Osteocyte (in vitro differentiated cells): Measurements from ENCODE around the gene PTPN3. TPM values are rescaled to one million over a fixed set of nuclear protein-coding genes. Genes with fewer than 3 reads are reported as not detected.

Experiments
- DNase-seq: peaks from one replicate; pipeline ENCODE4 v3.0.0; 2021; ENCODE audit warnings: mixed read lengths; ENCODE audit not compliant: unreplicated experiment; ENCODE audit errors: extremely low spot score
- H3K27ac Mint-ChIP-seq: one replicate; pipeline ENCODE4 v1.8.0; 2021; ENCODE audit warnings: mild to moderate bottlenecking, mixed read lengths; ENCODE audit not compliant: unreplicated experiment
- H3K27me3 Mint-ChIP-seq: one replicate; pipeline ENCODE4 v1.8.0; 2021; ENCODE audit warnings: mixed read lengths; ENCODE audit not compliant: unreplicated experiment
- H3K36me3 Mint-ChIP-seq: one replicate; pipeline ENCODE4 v1.8.0; 2021; ENCODE audit warnings: mixed read lengths; ENCODE audit not compliant: unreplicated experiment
- H3K4me1 Mint-ChIP-seq: one replicate; pipeline ENCODE4 v1.8.0; 2021; ENCODE audit warnings: mixed read lengths; ENCODE audit not compliant: unreplicated experiment
- H3K4me3 Mint-ChIP-seq: one replicate; pipeline ENCODE4 v1.8.0; 2021; ENCODE audit warnings: mild to moderate bottlenecking, moderate library complexity, mixed read lengths; ENCODE audit not compliant: unreplicated experiment
- H3K9me3 Mint-ChIP-seq: one replicate; pipeline ENCODE4 v1.8.0; 2021; ENCODE audit warnings: mixed read lengths; ENCODE audit not compliant: unreplicated experiment
- total RNA-seq: library from RNA; stranded (reverse); gene quantifications from 2 replicates; pipeline ENCODE4 v1.2.1, GENCODE V29; 2021
- TF ChIP-seq, protein P1 (sequence below): fragments of 200-600 bp; sonication (generic); IDR thresholded peaks from 2 replicates; pipeline ENCODE4 v1.5.0; 2021; ENCODE audit warnings: antibody characterized with exemption, mild to moderate bottlenecking, moderate library complexity

PTPN3 gene
- total RNA-seq, 1 donor from 2014 or later: 4.7 TPM

DNA sequence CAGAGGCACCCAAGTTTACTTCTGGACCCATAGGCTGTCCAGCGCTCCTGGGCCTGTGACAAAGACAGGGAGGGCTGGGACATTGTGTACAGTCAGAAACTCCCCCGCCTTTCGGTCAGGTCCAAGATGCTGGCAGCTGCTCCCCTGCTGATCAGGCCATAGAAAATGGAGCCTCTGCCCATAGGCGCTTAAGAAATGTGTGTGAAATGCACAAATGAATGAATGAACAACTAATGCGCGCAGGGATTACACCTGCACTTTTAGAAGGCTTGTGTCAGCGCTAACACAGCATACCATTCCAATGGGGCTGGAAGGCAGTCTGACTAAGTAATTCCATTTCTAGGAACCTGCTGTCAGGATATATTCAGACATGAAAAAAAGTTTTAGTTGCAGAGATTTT lies 16.3 kb downstream of the PTPN3 start:
- Mint-ChIP-seq H3K36me3 (peaks cover 5% of the 10 kb centered on the region), H3K9me3 (no peaks in the 10 kb centered on the region)
- no peak for DNase-seq

DNA sequence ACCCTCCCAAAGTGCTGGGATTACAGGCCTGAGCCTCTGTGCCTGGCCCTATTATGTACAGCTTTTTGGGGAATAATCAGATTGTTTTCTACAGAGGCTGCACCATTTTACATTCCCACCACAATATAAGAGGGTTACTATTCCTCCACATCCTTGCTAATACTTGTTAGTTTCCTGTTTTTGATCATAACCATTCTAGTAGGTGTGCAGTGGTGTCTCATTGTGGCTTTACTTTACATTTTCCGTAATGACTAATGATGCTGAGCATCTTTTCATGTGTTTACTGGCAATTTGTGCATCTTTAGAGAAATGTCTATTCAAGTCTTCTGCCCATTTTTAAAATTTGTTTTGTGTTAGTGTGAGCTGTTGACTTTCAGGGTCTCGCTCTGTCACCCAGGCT lies 18.3 kb downstream of the PTPN3 start:
- TF ChIP-seq, protein P1, sequence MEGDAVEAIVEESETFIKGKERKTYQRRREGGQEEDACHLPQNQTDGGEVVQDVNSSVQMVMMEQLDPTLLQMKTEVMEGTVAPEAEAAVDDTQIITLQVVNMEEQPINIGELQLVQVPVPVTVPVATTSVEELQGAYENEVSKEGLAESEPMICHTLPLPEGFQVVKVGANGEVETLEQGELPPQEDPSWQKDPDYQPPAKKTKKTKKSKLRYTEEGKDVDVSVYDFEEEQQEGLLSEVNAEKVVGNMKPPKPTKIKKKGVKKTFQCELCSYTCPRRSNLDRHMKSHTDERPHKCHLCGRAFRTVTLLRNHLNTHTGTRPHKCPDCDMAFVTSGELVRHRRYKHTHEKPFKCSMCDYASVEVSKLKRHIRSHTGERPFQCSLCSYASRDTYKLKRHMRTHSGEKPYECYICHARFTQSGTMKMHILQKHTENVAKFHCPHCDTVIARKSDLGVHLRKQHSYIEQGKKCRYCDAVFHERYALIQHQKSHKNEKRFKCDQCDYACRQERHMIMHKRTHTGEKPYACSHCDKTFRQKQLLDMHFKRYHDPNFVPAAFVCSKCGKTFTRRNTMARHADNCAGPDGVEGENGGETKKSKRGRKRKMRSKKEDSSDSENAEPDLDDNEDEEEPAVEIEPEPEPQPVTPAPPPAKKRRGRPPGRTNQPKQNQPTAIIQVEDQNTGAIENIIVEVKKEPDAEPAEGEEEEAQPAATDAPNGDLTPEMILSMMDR: no peak
- Mint-ChIP-seq H3K9me3 (no peaks in the 10 kb centered on the region), H3K27me3 (no peaks in the 10 kb centered on the region), H3K4me3 (no peak overlapping the region), H3K4me1 (peaks cover 27% of the 10 kb centered on the region), H3K27ac (no peak overlapping the region), H3K36me3 (peaks cover 3% of the 10 kb centered on the region)
- DNase-seq: no peak

More for the DNA sequence above, 16.3 kb downstream of the PTPN3 start:
- H3K4me3 Mint-ChIP-seq: no peak overlapping the region
- H3K4me1 Mint-ChIP-seq: peaks cover 15% of the 10 kb centered on the region
- H3K27me3 Mint-ChIP-seq: no peaks in the 10 kb centered on the region
- H3K27ac Mint-ChIP-seq: no peak overlapping the region
- TF ChIP-seq, protein P1: no peak

DNA sequence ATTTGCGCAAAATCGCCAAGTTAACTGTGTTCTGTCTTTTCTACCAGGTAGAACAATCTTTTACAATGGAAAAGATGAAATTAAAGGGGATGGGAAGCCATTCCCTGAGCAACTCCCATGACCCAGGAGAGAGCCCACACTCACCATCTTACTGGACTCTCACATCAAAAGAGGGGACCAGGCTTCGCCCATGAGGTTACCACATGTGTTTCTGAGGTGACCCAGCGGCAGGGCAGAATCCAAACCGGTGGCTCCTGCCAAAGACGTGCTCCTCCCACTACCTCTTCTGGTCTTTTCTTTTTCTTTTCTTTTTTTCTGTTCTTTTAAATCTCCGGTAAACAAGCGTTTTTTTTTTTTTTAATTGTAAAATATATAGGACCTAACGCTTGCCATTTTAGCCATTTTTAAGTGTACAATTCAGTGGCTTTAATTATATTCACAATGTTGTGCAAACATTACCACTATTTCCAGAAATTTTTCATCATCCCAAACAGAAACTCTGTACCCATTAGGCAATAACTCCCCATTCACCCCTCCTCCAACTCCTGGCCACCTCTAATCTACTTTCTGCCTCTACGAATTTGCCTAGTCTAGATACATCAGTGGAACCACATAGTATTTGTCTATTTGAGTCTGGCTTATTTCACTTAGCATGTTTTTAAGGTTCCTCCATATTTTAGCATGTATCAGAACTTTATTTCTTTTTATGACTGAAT lies 19.3 kb downstream of the PTPN3 start:
- TF ChIP-seq, protein P1: no peak
- H3K27me3 Mint-ChIP-seq: no peaks in the 10 kb centered on the region

DNA sequence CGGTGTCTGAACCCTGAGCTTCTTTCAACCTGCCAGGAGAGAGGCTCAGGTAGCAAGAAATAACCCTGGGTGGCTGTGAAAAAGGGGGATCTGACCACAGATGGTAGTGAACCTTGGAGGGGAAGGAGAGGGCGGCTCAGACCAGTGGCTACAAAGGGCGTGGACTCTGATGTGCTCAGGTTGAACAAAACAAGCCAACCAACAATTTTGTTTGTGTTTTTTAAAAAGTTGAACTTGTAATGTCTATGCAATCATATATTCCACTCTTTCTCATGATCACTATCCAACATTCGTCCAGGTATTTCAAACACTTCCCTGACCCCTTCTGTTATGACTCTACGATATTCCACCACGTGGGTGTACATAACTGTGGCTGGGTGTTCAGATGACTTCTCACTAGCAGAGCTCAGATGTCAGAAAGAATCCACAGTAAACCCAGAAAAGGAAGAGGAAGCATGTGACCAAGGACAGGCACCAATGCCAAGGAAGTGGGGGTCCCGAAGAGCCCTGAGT lies 20.0 kb downstream of the PTPN3 start:
- Mint-ChIP-seq H3K4me3 (no peak overlapping the region), H3K4me1 (peaks cover 33% of the 10 kb centered on the region), H3K27me3 (no peaks in the 10 kb centered on the region), H3K36me3 (no peaks in the 10 kb centered on the region), H3K9me3 (no peaks in the 10 kb centered on the region), H3K27ac (no peak overlapping the region)
- DNase-seq: no peak
- TF ChIP-seq, protein P1: no peak

More for the DNA sequence above, 19.3 kb downstream of the PTPN3 start:
- DNase-seq: no peak
- Mint-ChIP-seq H3K9me3 (no peaks in the 10 kb centered on the region), H3K4me3 (no peak overlapping the region), H3K36me3 (peaks cover 3% of the 10 kb centered on the region), H3K27ac (no peak overlapping the region), H3K4me1 (peaks cover 28% of the 10 kb centered on the region)

DNA sequence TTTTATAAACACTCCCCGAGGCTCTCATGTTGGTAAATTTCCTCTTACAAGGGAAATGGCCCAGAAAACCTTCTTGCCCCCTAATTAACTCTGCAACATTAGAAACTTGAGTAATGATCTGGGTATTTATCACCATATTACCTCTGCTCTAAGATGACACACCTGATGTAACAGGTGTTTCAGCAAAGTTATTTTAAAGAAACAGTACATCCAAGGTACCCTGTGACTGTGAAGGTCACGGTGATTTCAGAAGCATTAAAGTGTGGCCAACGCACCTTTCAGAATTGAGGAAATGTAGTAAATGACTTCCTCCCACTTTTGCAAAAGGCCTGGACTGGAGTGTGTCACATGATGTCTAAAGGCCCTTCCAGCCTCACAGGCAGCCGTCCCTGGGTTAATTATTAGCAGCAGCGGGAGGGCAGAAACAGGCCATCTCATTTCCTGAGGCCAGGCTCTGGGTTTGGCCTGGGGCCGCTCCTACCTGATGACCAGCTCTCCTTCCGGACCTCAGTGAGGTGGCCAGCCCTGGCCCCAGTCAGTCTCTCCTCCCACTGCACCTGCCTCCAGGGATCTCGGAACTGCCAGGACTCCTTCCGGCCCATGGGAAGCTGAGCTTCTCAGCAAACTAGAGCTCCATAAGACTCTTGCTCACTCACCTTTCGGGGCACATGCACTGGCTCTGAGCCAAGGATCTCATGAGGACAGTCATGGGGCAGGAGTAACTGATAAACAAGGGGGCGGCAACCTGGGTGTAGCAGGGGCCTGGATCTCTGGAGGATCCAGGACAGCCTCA lies 20.7 kb downstream of the PTPN3 start:
- TF ChIP-seq, protein P1: no peak
- Mint-ChIP-seq H3K27me3 (no peaks in the 10 kb centered on the region), H3K36me3 (no peaks in the 10 kb centered on the region), H3K4me1 (peaks cover 31% of the 10 kb centered on the region), H3K27ac (no peak overlapping the region), H3K9me3 (no peaks in the 10 kb centered on the region), H3K4me3 (no peak overlapping the region)
- DNase-seq: no peak
